Measurements from ENCODE around the gene HIP1. TPM values are rescaled to one million over a fixed set of nuclear protein-coding genes. Genes with fewer than 3 reads are reported as not detected.
A peak's percentile ranks its signal among the peaks of the same experiment; 100 is the strongest.
"Not testable (repeated sequence)": the region's sequence is repeated elsewhere in the genome, so short reads cannot be mapped to it uniquely, and the experiment has no call there.

The HIP1 gene
- total RNA-seq, 1 donor from 2014 or later, result 12.4 TPM

- H3K36me3 ChIP-seq (ENCODE audit: control insufficient read depth, insufficient read depth, low read length); H3K27me3 ChIP-seq (ENCODE audit: control insufficient read depth, insufficient read depth, low read length); DNase-seq (ENCODE audit: low read depth): not testable (repeated sequence)
- peak overlapping the region; percentile 74 for H3K4me3 ChIP-seq (ENCODE audit: low read depth, low read length)
These were observed 253.3 kb downstream of the HIP1 start for GRCh38 chr7:75485355-75485978.

Other genes with a start within 250 kb of the HIP1 start
- not detected in 2 replicates for gene SPDYE5, start 246.6 kb downstream of the HIP1 start, total RNA-seq
- not detected in 2 replicates for gene CCL26, start 33.3 kb upstream of the HIP1 start, total RNA-seq
- not detected in 2 replicates for gene CCL24, start 74.9 kb upstream of the HIP1 start, total RNA-seq
- gene RHBDD2, start 140.1 kb upstream of the HIP1 start, total RNA-seq, result 60.0 and 71.7 TPM in 2 replicates
- 74.0 and 88.0 TPM in 2 replicates for gene POR, start 176.2 kb upstream of the HIP1 start, total RNA-seq

Measured in kidney epithelial cell (primary cell).